GM12801 (cell line): ENCODE measurements around the gene FAM222A.

ENCODE experiments used
- TF ChIP-seq, protein P1 (sequence below): IDR thresholded peaks from one replicate; pipeline ENCODE4 v1.5.1; 2011; ENCODE audit warnings: control low read depth; ENCODE audit not compliant: insufficient read length; ENCODE audit errors: extremely low read depth

FAM222A gene

GRCh38 chr12:109708939-109709338 lies 4.7 kb upstream of the FAM222A start:
- TF ChIP-seq, protein P1, sequence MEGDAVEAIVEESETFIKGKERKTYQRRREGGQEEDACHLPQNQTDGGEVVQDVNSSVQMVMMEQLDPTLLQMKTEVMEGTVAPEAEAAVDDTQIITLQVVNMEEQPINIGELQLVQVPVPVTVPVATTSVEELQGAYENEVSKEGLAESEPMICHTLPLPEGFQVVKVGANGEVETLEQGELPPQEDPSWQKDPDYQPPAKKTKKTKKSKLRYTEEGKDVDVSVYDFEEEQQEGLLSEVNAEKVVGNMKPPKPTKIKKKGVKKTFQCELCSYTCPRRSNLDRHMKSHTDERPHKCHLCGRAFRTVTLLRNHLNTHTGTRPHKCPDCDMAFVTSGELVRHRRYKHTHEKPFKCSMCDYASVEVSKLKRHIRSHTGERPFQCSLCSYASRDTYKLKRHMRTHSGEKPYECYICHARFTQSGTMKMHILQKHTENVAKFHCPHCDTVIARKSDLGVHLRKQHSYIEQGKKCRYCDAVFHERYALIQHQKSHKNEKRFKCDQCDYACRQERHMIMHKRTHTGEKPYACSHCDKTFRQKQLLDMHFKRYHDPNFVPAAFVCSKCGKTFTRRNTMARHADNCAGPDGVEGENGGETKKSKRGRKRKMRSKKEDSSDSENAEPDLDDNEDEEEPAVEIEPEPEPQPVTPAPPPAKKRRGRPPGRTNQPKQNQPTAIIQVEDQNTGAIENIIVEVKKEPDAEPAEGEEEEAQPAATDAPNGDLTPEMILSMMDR = no peak

GRCh38 chr12:109709401-109709991 lies 4.1 kb upstream of the FAM222A start:
- TF ChIP-seq, protein P1 = no peak

GRCh38 chr12:109710205-109710746 lies 3.3 kb upstream of the FAM222A start:
- TF ChIP-seq, protein P1 = no peak

DNA sequence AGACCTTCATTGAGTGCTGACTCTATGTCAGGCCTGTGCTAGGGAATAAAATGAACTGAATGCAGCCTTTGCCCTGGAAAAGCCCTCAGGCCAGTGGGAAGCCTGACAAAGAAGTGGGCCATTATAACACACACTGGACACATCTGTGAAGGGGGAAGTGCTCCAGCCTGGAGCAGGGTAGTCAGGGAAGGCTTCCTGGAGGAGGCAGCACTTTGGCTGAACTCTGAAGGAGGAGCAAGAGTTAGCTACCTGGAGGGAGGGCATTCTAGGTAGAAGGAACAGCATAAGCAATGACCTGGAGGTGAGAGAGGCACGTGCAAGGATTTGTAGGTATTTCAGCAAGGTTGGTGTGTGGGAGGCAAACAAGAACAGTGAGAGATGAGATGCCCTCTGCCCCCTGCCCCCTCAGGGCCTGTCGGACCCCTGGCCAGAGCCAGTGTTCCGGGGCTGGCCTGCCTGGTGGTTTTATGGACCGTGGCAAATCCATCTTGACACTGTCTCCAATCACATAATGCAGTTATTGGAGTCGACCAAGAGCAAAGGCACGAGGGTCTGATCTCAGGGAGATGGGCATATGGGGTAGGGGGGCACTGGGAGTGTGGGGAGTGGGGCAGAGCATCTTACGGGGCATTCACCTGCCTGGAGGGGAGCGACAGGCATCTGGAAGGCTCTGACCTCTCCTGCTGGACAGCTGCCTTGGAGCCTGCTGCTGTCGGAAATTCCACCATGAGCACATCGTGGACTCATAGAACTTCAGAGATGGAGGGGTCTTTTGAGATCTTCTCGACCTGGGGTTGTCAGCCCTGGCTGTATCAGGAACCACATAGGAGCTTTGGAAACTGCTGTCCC lies 2.7 kb upstream of the FAM222A start:
- TF ChIP-seq, protein P1 = no peak

DNA sequence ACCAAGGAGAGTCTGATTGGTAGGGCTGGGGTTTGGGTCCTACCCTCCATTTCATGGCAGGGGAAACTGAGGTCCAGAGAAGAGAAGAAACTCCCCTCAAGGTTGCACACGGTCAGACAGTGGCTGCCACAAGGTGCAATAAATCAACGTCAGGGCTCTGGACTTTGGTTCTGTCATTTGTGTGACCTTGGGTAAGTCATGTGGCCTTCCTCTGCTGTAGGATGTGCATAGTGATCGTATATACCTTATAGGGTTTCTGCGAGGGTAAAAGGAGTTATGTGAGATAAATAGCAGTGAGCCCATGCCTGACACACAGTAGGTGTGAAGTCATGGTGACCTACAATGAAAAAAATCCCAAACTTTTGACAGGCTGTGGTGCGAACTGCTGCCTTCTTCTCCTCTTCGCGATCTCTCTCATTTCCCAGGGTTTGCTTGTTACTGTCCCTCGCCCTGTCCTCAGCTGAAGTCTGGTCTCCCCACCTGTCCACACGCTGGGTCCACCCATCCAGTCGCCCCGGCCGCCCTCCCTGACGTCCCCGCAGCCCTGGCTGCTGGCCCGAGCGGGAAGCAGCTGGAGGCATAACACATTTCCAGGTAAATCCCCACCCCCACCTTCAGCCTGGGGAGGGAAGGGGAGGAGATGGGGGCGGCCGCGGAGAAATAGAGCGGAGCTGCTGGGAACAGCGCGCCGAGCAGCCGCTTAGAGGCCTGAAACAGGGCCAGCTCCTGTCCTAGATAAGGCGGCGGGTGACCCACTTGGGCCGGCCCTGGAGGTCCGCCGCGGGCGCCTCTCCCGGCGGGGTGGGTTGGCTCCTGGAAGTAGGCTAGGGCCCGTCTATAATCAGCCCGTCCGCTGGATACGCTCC lies 1.8 kb upstream of the FAM222A start:
- TF ChIP-seq, protein P1 = no peak

- TF ChIP-seq, protein P1 = no peak
Observed at GRCh38 chr12:109714141-109714912, 702 bp downstream of the FAM222A start.
